Body of pancreas (tissue), 4 donors: ENCODE results near the gene SCN4A. TPM values are rescaled to one million over a fixed set of nuclear protein-coding genes. Genes with fewer than 3 reads are reported as not detected.

Source experiments
- ATAC-seq: fragments of 150-250 bp; one replicate; pipeline ENCODE4 v1.9.1; 2016
- DNase-seq, 4 donors: peaks; one replicate each; pipeline ENCODE4 v3.0.0-alpha.2; 2019
- H3K27ac ChIP-seq, 4 donors: fragments of 200-600 bp; sonication (generic); 1 replicate in 3 of 4; 2 replicates in 1 of 4; pipeline versions ENCODE4 v1.5.1 to v1.6.1; 2016 to 2019; ENCODE audit warnings: mild to moderate bottlenecking in 1 of 4, mixed read lengths in 1 of 4, moderate library complexity in 1 of 4
- H3K27me3 ChIP-seq, 2 donors: fragments of 200-600 bp; sonication (generic); one replicate each; pipeline ENCODE4 v1.6.0; 2016; ENCODE audit warnings: mild to moderate bottlenecking in 1 of 2
- H3K36me3 ChIP-seq, 2 donors: fragments of 200-600 bp; sonication (generic); replicated peaks in 1 of 2; 2 replicates each; pipeline ENCODE4 v1.5.1; 2016; ENCODE audit warnings: low read depth in 2 of 2; ENCODE audit not compliant: insufficient read depth in 1 of 2
- H3K4me1 ChIP-seq: fragments of 200-600 bp; sonication (generic); one replicate; pipeline ENCODE4 v1.6.0; 2016
- H3K4me3 ChIP-seq, 2 donors: fragments of 200-600 bp; sonication (generic); 1 replicate in 1 of 2; 2 replicates in 1 of 2; pipeline ENCODE4 v1.5.1; 2016 to 2019
- H3K9me3 ChIP-seq, 3 donors: fragments of 200-600 bp; sonication (generic); 1 replicate in 2 of 3; 2 replicates in 1 of 3; pipeline ENCODE4 v1.5.1; 2016
- POLR2A ChIP-seq, 3 donors: fragments of 450-650 bp; IDR thresholded peaks; one replicate each; pipeline ENCODE4 v1.6.1; 2016; ENCODE audit warnings: antibody characterized with exemption in 3 of 3, mild to moderate bottlenecking in 2 of 3
- WGBS, 2 donors: methylation state at CpG; one replicate each; pipeline ENCODE4 v1.1.5; 2017; 5-methylcytosine and 5-hydroxymethylcytosine counted together
- intact Hi-C: fragments of 100-400 bp; cut with DNase I; formaldehyde crosslinking; loops from one replicate; pipeline ENCODE4 v1.15.1; 2023
- total RNA-seq, 2 donors: library from RNA; depleted of rRNA; stranded (reverse); fragments of >200 nt; gene quantifications; one replicate each; pipeline ENCODE4 v1.1.0, GENCODE V29; 2016
- TF ChIP-seq, protein P1 (sequence below), 7 experiments: fragments of 450-650 bp in 4 of 7; fragments of 200-600 bp in 3 of 7; sonication (generic) in 3 of 7; IDR thresholded peaks; one replicate each; pipeline ENCODE4 v1.5.1; 2016 to 2019; ENCODE audit warnings: antibody characterized with exemption in 7 of 7

Gene SCN4A
- total RNA-seq, 2 donors from 2014 or later: 0.26 to 1.3 TPM

DNA sequence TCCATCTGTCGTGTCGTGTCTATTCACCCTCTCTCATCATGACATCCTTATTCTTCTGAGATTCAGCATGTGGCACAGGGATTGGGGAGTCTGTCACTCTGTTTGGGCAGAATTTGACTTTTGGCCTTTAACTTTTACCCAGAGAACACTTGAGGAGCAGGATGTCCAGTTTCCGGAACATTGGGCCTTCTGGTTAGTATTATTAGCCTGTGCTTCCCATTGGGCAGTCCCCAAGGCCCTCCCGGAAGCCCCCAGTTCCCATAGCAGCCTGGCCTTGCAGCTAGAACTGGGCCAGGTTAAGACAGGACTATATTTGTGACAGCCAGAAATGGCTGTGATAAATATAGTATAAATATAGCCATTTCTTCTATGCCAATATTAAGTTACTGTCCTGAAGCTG lies 9.6 kb downstream of the SCN4A start:
- intact Hi-C loops: no loop called here
- Histone ChIP-seq H3K4me1 (peaks cover 10% of the 10 kb centered on the region), H3K9me3 (no peaks in the 10 kb centered on the region), H3K27me3 (no peaks in the 10 kb centered on the region), H3K27ac (peak overlapping the region in 2 of 4 donors; percentile 12 to 40), H3K36me3 (no peaks in the 10 kb centered on the region), H3K4me3 (no peak overlapping the region)
- 85 to 92% methylated on average over 3 to 4 of the region's 4 CpGs for WGBS, 2 donors
- ATAC-seq (peak; percentile 54), DNase-seq (no peak)
- TF ChIP-seq, protein P1, sequence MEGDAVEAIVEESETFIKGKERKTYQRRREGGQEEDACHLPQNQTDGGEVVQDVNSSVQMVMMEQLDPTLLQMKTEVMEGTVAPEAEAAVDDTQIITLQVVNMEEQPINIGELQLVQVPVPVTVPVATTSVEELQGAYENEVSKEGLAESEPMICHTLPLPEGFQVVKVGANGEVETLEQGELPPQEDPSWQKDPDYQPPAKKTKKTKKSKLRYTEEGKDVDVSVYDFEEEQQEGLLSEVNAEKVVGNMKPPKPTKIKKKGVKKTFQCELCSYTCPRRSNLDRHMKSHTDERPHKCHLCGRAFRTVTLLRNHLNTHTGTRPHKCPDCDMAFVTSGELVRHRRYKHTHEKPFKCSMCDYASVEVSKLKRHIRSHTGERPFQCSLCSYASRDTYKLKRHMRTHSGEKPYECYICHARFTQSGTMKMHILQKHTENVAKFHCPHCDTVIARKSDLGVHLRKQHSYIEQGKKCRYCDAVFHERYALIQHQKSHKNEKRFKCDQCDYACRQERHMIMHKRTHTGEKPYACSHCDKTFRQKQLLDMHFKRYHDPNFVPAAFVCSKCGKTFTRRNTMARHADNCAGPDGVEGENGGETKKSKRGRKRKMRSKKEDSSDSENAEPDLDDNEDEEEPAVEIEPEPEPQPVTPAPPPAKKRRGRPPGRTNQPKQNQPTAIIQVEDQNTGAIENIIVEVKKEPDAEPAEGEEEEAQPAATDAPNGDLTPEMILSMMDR (IDR thresholded peaks at IDR 0.05): no peak
- TF ChIP-seq POLR2A (IDR thresholded peaks at IDR 0.05): no peak

DNA sequence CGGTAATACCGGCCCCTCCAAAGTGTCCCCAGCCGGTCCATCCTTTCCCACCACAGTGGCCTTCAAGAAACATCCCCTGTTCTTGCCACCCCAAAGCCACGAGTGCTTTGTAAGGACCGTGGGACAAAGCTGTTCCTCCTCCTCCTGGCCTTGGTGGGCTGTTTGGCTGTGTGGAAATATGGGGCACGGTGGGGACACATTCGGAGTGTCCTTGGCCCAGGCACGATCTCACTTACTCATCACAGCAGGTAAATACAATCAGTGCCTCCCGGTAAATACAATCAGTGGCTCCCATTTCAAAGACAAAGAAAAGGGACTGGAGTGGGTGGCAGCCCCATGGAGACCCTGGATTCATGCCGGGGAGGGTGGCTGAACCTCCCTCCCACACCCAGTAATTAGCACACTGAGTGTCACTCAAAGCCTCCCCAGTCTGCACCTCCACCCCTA lies 10.4 kb downstream of the SCN4A start:
- no peaks in the 10 kb centered on the region for H3K9me3 ChIP-seq
- DNase-seq: no peak
- no peak for ATAC-seq
- no peaks in the 10 kb centered on the region for H3K36me3 ChIP-seq
- H3K27me3 ChIP-seq: no peaks in the 10 kb centered on the region
- 44 to 69% methylated on average over 8 to 9 of the region's 10 CpGs for WGBS, 2 donors
- intact Hi-C loops: no loop called here
- H3K4me3 ChIP-seq: no peak overlapping the region
- TF ChIP-seq, protein P1 (IDR thresholded peaks at IDR 0.05): no peak
- TF ChIP-seq POLR2A (IDR thresholded peaks at IDR 0.05): no peak
- peak overlapping the region in 1 of 4 donors; percentile 15 for H3K27ac ChIP-seq
- H3K4me1 ChIP-seq: peaks cover 10% of the 10 kb centered on the region

DNA sequence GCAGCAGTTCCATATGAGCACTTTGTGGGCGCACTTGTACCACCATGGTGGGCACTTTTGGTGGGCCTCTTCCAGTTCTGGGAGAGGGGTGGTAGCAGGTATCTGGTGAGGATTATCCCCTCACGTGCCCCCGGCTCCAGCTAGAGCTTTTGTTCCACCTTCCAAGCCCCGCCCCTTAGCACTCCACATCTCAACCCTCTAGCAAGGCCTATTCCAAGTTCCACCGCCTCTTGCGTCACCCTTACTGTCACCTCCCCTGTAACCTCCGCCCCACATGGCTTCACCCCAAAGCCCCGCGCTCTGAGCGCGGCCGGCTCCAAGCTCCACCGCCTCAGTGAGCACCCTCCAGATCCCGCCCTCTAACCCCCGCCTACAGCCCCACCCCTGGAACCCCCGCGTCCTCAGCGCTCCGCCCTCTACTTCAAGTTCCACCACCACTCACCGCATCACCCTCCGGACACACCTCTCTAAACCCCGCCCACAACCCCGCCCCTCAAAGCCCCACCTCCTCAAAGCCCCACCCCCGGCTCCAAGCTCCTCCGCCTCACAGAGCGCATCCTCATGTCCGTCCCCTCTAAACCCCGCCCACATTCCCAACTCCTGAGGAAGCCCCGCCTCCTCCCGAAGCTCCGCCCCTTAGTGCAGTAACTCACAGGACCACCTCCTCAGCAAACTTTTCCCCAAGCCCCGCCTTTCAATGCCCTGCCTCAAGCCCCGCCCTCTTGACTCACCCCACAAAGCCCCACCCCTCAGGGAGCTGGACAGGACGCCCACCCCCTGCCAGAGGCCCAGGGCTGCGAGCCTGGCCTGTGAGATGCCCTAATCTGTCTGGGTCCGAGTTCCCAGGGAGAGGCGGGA lies 11.1 kb downstream of the SCN4A start:
- WGBS, 2 donors: 18 to 20% methylated on average over 33 to 36 of the region's 37 CpGs

DNA sequence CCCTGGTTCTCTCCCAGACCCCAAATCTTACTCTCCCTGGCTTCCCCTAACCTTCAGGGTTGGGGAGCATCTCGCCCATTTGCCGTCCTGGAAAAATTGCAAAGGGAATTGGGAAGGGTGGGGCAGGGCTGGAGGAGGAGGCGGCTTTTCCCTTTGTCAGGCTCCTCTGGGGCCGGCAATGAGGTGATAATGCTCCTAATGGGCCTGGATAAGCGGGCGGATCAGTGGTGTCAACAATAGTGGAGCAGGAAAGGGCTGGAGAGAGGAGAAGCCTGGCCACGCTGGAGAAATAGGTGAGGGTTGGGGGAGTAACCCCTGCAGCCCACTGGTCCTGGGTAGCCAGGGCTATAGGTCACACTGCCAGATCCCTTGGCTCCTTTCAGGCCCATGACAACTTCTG lies 12.3 kb downstream of the SCN4A start:
- Histone ChIP-seq H3K4me1 (peaks cover 10% of the 10 kb centered on the region), H3K4me3 (no peak overlapping the region), H3K27ac (no peak overlapping the region), H3K27me3 (no peaks in the 10 kb centered on the region), H3K9me3 (no peaks in the 10 kb centered on the region), H3K36me3 (no peaks in the 10 kb centered on the region)
- no peak for DNase-seq
- WGBS, 2 donors: 72 to 83% methylated on average over 7 of the region's 7 CpGs
- TF ChIP-seq, protein P1 (IDR thresholded peaks at IDR 0.05): no peak
- TF ChIP-seq POLR2A (IDR thresholded peaks at IDR 0.05): no peak
- no peak for ATAC-seq
- intact Hi-C loops: no loop called here

More for the DNA sequence above, 11.1 kb downstream of the SCN4A start:
- Histone ChIP-seq H3K27ac (peak overlapping the region in 1 of 4 donors; percentile 15), H3K36me3 (no peaks in the 10 kb centered on the region), H3K9me3 (no peaks in the 10 kb centered on the region), H3K4me1 (peaks cover 10% of the 10 kb centered on the region), H3K4me3 (no peak overlapping the region), H3K27me3 (no peaks in the 10 kb centered on the region)
- TF ChIP-seq POLR2A (IDR thresholded peaks at IDR 0.05): no peak
- TF ChIP-seq, protein P1 (IDR thresholded peaks at IDR 0.05): no peak
- DNase-seq: peak; percentile 53 to 69 (median 62)
- intact Hi-C loops: no loop called here
- peak; percentile 61 for ATAC-seq
